ENCODE results near the gene ZNF846. TPM values are rescaled to one million over a fixed set of nuclear protein-coding genes. Genes with fewer than 3 reads are reported as not detected.

Gene ZNF846
- 6.8 and 14.2 TPM in 2 replicates for total RNA-seq

GRCh38 chr19:9768175-9769112 is at the start of gene ZNF846:
Gene ZNF846 (minus strand): TSS chr19:9768738. CDS start chr19:9764950, 3,788 bp downstream.

Other genes with a start within 250 kb of the ZNF846 start
- 26.3 and 26.7 TPM in 2 replicates for gene ZNF426, start 230.1 kb downstream of the ZNF846 start, total RNA-seq
- 80.0 and 125 TPM in 2 replicates for gene ZNF121, start 184.2 kb downstream of the ZNF846 start, total RNA-seq
- 121 and 134 TPM in 2 replicates for gene ZNF561, start 147.5 kb downstream of the ZNF846 start, total RNA-seq
- 66.0 and 82.0 TPM in 2 replicates for gene ZNF562, start 93.6 kb downstream of the ZNF846 start, total RNA-seq
- gene FBXL12, start 50.3 kb upstream of the ZNF846 start, total RNA-seq = 9.6 and 13.7 TPM in 2 replicates
- gene UBL5, start 59.2 kb upstream of the ZNF846 start, total RNA-seq = 112 and 255 TPM in 2 replicates
- 48.5 and 54.6 TPM in 2 replicates for gene PIN1, start 66.6 kb upstream of the ZNF846 start, total RNA-seq
- 1.7 and 20.1 TPM in 2 replicates for gene OLFM2, start 167.8 kb upstream of the ZNF846 start, total RNA-seq
- gene COL5A3, start 241.8 kb upstream of the ZNF846 start, total RNA-seq = under 0.01 and 0.64 TPM in 2 replicates
- gene RDH8, start 244.7 kb upstream of the ZNF846 start, total RNA-seq = not detected in 2 replicates

Data from nasal cavity respiratory epithelium epithelial cell of viscerocranial mucosa (primary cell).